GM20000 (cell line): ENCODE measurements around the gene C5orf63.
"Not testable (repeated sequence)": the region's sequence is repeated elsewhere in the genome, so short reads cannot be mapped to it uniquely, and the experiment has no call there.

ENCODE experiments used
- DNase-seq: peaks from one replicate; pipeline ENCODE4 v3.0.0; 2012; ENCODE audit warnings: low spot score
- TF ChIP-seq, protein P1 (sequence below): IDR thresholded peaks from 2 replicates; pipeline ENCODE4 v1.5.1; 2012; ENCODE audit warnings: mild to moderate bottlenecking, control low read depth; ENCODE audit errors: extremely low read depth, missing control alignments

C5orf63 gene

GRCh38 chr5:127022846-127023245 lies 50.5 kb downstream of the C5orf63 start:
- DNase-seq = no peak
- TF ChIP-seq, protein P1, sequence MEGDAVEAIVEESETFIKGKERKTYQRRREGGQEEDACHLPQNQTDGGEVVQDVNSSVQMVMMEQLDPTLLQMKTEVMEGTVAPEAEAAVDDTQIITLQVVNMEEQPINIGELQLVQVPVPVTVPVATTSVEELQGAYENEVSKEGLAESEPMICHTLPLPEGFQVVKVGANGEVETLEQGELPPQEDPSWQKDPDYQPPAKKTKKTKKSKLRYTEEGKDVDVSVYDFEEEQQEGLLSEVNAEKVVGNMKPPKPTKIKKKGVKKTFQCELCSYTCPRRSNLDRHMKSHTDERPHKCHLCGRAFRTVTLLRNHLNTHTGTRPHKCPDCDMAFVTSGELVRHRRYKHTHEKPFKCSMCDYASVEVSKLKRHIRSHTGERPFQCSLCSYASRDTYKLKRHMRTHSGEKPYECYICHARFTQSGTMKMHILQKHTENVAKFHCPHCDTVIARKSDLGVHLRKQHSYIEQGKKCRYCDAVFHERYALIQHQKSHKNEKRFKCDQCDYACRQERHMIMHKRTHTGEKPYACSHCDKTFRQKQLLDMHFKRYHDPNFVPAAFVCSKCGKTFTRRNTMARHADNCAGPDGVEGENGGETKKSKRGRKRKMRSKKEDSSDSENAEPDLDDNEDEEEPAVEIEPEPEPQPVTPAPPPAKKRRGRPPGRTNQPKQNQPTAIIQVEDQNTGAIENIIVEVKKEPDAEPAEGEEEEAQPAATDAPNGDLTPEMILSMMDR = no peak

GRCh38 chr5:127019928-127020327 lies 53.4 kb downstream of the C5orf63 start:
- no peak for DNase-seq
- TF ChIP-seq, protein P1 = no peak

DNA sequence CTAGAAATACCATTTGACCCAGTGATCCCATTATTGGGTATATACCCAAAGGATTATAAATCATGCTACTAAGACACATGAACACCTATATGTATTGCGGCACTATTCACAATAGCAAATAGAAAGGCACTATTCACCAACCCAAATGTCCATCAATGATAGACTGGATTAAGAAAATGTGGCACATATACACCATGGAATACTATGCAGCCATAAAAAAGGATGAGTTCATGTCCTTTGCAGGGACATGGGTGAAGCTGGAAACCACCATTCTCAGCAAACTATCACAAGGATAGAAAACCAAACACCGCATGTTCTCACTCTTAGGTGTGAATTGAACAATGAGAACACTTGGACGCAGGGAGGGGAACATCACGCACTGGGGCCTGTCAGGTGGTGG lies 56.6 kb downstream of the C5orf63 start:
- DNase-seq = not testable (repeated sequence)

GRCh38 chr5:127015716-127016115 lies 57.6 kb downstream of the C5orf63 start:
- TF ChIP-seq, protein P1 = no peak
- no peak for DNase-seq

GRCh38 chr5:127014573-127014972 lies 58.7 kb downstream of the C5orf63 start:
- no peak for DNase-seq
- TF ChIP-seq, protein P1 = no peak

DNA sequence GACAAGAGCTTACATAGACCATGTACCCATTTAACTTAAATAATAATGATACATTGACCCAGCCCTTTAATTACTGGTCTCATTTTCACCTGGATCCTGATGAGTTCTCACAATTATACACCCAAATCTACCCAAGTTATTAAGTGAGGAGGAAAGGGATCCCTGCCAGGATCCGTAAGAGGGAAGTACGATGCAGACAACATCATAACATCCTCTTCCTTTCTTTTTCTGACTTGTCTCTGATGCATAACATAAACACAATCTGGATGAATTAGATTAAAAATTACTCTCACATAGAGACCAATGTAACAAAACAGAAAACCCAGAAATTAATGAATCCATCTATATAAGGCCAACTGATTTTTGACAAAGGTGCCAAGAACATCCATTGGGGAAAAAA lies 59.9 kb downstream of the C5orf63 start:
- DNase-seq = no peak
- TF ChIP-seq, protein P1 = no peak

- no peak for DNase-seq
- TF ChIP-seq, protein P1 = no peak
These were observed 60.4 kb downstream of the C5orf63 start for GRCh38 chr5:127012916-127013315.

GRCh38 chr5:127011961-127012644 lies 61.2 kb downstream of the C5orf63 start:
- peak; percentile 55 for DNase-seq
- TF ChIP-seq, protein P1 = no peak
